ENCODE data around the gene LMF2.

DNA sequence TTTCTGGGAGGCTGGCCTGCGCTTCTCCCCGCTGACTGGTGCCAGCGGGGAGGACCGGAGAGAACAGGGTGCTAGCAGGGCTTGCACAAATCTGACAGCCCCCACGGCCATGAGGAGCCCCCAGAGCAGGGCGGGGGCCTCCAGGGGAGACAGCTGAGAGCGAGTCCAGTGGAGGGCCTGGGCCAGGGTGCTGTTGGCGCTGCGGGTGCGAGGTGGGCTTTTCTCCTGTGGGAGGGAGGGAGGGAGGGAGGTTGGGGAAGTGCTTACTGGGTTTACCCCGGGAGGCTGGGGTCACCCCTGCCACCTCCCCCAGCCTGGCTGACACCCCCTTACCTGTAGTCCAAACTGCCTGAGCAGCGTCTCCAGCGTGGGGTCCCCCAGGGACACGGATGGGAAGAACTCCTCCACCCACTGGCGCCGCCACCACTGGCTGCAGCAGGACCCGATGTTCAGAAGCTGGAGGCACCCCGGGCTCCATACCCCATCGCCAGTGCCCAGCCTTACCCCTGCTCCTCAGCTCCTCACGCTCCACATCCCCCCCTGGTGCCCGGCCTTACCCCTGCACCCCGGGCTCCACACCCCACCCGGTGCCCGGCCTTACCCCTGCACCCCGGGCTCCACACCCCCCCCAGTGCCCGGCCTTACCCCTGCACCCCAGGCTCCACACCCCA lies 3.9 kb downstream of the LMF2 start:
- TF ChIP-seq, protein P1, sequence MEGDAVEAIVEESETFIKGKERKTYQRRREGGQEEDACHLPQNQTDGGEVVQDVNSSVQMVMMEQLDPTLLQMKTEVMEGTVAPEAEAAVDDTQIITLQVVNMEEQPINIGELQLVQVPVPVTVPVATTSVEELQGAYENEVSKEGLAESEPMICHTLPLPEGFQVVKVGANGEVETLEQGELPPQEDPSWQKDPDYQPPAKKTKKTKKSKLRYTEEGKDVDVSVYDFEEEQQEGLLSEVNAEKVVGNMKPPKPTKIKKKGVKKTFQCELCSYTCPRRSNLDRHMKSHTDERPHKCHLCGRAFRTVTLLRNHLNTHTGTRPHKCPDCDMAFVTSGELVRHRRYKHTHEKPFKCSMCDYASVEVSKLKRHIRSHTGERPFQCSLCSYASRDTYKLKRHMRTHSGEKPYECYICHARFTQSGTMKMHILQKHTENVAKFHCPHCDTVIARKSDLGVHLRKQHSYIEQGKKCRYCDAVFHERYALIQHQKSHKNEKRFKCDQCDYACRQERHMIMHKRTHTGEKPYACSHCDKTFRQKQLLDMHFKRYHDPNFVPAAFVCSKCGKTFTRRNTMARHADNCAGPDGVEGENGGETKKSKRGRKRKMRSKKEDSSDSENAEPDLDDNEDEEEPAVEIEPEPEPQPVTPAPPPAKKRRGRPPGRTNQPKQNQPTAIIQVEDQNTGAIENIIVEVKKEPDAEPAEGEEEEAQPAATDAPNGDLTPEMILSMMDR (IDR thresholded peaks at IDR 0.05), result no peak
- TF ChIP-seq POLR2A (IDR thresholded peaks at IDR 0.05), result no peak

Data from body of pancreas (tissue), 4 donors.